ENCODE results near the gene WSCD2.

WSCD2 gene

GRCh38 chr12:108129017-108129812 is at the start of gene WSCD2:
TSS of gene WSCD2 (plus strand) at chr12:108129288. CDS start at chr12:108195833, 66,545 bp downstream.
- peak in 1 of 3 experiments; percentile 5 for DNase-seq (ENCODE audit: low read depth in 3 of 3)

DNA sequence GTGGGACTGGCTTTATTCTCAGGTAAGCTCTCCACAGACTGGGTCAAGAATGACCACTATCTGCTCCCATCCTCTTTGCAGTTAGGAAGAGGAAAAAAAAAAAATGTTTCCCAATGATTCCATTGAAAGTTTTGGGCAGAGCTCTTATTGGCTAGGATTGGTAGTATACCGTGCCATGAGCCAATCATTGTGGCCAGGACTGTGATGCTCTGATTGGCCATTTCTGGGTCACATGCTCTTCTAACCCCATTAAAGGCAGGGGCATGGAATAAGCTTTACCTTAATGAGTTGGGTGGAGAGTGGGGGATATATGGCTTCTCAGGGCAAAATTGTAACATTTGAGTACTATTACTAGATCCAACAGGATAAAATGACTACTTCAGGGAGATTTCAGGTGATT is 49.4 kb upstream of the WSCD2 start:
- no peak for DNase-seq (ENCODE audit: low read depth in 3 of 3)

GRCh38 chr12:108080363-108080762 is 48.7 kb upstream of the WSCD2 start:
- no peak for DNase-seq (ENCODE audit: low read depth in 3 of 3)

DNA sequence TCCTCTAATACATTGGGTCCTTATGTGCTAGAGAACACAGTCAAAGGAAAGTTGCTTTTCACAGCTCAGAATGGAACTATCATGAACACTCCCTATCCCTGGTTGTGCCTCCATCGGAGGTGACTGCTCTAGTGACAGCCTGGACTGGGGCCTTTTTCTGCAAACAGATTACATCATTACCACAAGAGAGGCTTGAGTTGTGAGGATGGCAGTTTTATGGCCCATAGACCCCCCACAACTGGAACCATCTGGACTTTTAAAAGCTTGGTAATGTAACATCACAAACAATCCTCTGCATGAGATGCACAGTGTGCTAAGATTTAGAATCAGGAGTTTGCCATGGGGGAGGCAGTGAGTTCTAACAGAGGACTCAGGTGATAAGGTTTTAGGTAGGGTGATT is 46.6 kb upstream of the WSCD2 start:
- no peak for DNase-seq (ENCODE audit: low read depth in 3 of 3)

DNA sequence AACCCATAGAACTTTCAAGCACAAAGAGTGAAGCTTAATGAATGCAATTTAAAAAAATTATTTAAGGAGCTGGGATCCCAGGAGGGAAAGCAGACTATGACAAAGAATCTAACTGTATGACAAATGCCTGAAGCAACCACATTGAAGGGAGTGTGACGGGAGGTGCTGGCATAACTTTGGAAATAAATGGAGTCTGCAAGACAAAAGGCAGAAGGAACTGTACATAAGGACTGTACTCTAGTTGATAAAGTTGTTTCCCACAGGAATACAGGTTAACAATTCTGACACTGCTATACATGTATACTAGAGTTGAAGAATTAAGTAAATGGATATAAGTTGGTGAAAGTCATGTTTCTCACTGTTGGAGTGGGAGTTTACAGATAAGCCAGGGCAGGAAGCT is 41.2 kb upstream of the WSCD2 start:
- DNase-seq (ENCODE audit: low read depth in 3 of 3), result no peak

- DNase-seq (ENCODE audit: low read depth in 3 of 3), result no peak
Measured at GRCh38 chr12:108090107-108090899, 38.8 kb upstream of the WSCD2 start.

- no peak for DNase-seq (ENCODE audit: low read depth in 3 of 3)
Measured at GRCh38 chr12:108090932-108091678, 38.0 kb upstream of the WSCD2 start.

DNA sequence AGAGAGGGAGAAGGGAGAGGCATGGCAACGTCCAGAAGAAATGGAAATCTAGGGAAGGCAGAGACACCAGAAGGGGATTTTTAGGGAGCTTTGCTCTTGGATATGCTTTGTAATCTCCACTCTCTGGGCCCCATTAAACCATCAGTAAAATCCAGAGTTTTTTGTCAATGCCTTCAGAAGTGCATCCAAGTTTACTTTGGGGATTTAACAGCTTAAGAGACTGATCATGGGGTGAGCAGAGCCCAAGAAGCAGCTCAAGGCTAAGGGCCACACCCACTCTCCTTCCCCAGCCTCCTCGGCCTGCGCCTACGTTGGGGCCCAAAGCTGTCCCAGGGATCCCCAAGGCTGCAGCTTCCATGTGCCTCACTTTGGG is 37.4 kb upstream of the WSCD2 start:
- DNase-seq (ENCODE audit: low read depth in 3 of 3), result no peak

- no peak for DNase-seq (ENCODE audit: low read depth in 3 of 3)
Measured at GRCh38 chr12:108093209-108093608, 35.9 kb upstream of the WSCD2 start.

DNA sequence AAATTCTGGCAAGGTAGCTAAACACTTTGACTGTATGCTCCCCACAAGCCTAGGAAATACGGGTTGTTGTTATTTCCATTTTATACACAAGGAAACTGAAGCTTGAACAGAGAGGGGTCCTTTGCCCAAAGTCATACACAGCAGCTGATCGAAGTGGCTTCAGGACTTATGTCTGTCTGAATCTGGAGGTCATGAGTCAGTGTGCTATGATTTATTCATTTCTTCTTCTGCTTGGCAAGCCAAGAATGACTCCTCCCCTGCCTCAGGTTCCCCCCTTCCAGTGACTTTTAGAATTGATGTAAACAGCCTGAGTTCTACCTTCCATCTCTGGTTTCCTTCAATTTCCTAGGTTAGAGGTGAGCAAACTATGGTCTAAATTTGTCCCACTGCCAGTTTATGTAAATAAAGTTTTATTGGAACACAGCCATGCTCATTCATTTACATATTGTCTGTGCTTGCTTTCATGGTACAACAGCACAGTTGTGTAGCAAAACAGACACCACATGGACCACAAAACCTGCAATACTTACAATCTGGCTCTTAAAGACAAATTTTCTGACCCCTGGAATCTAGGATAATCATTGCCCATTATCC is 34.9 kb upstream of the WSCD2 start:
- DNase-seq (ENCODE audit: low read depth in 3 of 3), result no peak

DNA sequence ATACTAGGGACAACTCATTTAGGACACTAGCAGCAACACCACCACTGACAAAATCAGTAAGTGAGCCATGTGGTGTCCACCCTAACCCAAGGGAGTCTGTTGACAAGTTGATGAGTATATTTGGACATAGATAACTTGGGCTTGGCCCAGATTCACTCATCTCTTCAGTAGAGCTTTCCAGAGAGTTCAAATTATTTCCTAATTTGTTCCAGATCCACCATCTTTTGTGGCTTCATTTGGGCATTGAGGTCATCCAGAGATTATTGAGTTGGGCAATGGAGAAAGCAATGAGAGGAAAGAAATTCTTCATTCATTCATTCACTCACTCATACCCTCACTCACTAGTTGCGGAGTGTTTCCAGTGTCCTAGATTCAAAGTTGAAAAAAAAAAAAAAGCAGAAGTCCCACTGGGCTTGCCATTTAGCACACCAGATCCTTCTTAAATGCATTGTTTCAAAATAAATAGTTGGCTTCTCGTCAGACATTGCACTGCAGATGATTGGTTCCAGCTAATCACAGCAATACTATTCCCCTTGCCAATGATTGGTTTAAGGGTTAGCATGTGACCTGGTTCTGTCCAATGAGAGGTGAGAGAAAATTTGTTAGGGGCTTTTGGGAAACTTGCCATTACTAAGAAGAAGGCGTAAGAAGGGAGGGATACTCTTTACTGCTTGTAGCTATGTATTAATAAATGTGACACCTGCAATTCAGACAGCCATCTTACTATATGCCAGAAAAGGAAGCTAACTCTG is 31.8 kb upstream of the WSCD2 start:
- no peak for DNase-seq (ENCODE audit: low read depth in 3 of 3)

GRCh38 chr12:108098374-108098773 is 30.7 kb upstream of the WSCD2 start:
- DNase-seq (ENCODE audit: low read depth in 3 of 3), result no peak

DNA sequence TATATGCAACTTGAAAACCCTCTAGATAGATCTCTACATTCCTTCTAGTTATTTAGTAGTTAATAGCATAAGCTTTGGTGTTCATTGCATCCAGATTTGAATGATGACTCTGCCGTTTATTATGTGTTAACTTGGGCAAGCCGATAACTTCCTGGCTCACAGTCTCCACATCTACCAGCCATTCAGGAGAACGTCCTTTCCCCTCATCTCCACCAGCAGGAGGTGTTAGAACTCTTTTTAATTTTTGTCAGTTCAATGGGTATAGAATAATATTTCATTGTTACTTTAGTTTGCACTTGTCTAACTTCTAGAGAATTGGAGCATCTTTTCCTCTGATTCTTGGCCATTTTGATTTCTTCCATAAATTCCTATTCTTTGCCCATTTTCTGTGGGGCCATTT is 30.0 kb upstream of the WSCD2 start:
- DNase-seq (ENCODE audit: low read depth in 3 of 3), result no peak

- no peak for DNase-seq (ENCODE audit: low read depth in 3 of 3)
Measured at GRCh38 chr12:108099778-108100489, 29.2 kb upstream of the WSCD2 start.

DNA sequence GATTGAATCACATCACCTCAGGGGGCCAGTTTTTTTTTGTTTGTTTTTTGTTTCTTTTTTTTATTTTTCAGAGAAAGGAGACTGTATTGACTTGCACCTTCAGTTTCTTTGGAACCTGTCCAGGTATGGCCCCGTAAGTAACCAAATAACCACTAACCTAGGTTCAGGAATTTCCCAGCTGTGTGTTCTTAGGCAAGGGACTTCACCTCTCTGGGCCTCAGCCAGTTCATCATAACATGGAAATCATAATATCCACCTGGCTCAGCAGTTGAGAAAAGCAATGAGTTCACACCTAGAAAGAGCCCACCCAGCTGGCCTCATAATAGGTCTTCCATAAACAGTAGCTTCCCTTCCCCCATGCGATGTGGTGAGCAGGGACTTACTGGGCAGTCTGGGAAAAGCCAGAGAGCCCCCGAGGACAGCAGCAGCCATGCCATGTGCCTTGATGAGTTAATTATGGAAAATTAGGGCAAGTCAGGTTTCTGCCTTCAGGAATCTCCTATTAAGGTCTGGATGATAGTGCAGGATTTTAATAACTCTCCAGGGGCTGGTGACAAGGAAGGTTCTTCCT is 27.4 kb upstream of the WSCD2 start:
- no peak for DNase-seq (ENCODE audit: low read depth in 3 of 3)

- no peak for DNase-seq (ENCODE audit: low read depth in 3 of 3)
Measured at GRCh38 chr12:108102363-108102762, 26.7 kb upstream of the WSCD2 start.

DNA sequence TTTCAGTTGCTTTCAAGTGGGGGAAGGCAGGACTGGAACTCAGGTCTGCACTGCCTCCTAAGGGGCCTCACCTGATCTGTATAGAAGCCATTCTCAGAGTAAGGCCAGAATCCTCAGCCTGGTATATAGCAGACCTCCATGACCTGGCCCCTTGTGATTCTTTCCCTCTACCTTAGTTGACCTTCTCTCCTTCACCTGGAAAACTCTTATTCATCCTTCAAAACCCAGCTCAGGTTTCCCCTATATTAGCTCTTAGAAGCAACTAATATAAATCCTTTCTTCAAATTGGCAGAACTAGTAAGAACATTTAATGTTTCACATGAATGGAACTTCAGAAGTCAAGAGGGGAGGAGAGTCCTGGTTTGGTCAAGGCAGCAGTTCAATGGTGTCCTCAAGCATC is 26.0 kb upstream of the WSCD2 start:
- DNase-seq (ENCODE audit: low read depth in 3 of 3), result no peak

GRCh38 chr12:108103517-108103916 is 25.6 kb upstream of the WSCD2 start:
- DNase-seq (ENCODE audit: low read depth in 3 of 3), result no peak

DNA sequence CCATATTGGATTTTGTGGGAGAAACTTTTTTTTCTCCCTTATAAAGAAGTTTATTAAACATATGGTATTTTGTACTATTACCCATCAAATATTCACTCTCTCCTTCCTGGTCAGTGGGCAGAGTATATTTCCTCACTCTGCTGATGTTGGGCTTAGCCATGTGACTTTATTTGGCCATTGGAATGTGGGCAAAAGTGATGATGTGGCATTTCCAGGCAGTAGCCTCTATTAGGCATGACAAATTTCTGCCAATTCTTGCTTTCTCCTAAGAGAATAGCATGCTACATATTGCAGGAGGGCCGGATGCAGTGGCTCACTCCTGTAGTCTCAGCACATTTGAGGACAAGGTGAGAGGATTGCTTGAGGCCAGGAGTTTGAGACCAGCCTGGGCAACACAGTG is 24.4 kb upstream of the WSCD2 start:
- no peak for DNase-seq (ENCODE audit: low read depth in 3 of 3)

- DNase-seq (ENCODE audit: low read depth in 3 of 3), result no peak
Measured at GRCh38 chr12:108106599-108106998, 22.5 kb upstream of the WSCD2 start.

Data from stimulated activated CD4-positive, alpha-beta T cell treated with anti-CD3 and anti-CD28 coated beads, TNF-alpha, amount 100 ng/mL, for 24 hours (primary cell).